Kidney capillary endothelial cell (primary cell): Measurements from ENCODE around the gene RGS7.
"Not testable (repeated sequence)": the region's sequence is repeated elsewhere in the genome, so short reads cannot be mapped to it uniquely, and the experiment has no call there.

Source experiments
- DNase-seq: peaks from one replicate; pipeline ENCODE4 v3.0.0-alpha.2; 2018; ENCODE audit warnings: low spot score

RGS7 gene

GRCh38 chr1:241331328-241332036 is 25.5 kb downstream of the RGS7 start:
- DNase-seq, result no peak

- no peak for DNase-seq
These were observed 26.2 kb downstream of the RGS7 start for GRCh38 chr1:241330619-241331327.

- DNase-seq, result no peak
These were observed 31.5 kb downstream of the RGS7 start for GRCh38 chr1:241325456-241325855.

DNA sequence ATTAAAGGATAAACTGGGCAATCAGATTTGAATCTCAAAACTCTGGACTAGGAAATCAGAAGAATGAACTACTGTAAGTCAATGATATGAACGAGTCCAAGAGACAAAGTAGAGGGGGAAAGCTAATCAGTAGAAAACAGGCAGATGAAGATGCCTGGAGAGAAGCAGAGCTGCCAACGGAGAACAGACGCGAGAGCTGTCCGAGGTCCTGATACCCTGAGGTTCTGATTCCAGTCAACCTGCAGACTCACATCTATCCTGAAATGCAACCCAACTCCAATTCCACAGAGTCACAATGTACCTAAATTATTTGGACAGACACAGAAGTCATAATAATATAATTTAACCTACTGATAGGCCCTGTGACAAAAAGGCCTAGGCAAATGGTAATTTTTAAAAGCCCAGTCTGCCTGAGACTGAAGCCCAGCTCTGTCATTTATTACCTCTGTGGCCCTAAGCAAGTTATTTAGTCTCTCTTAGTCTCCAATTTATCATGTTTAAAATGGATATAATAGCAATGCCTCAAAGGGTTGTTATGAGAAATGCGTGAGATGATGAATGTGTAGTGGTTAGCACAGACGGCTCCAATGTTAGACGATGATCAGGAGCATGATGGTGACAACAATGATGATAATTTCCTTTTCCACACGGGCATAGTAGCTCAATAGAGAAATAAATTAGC is 33.4 kb downstream of the RGS7 start:
- no peak for DNase-seq

DNA sequence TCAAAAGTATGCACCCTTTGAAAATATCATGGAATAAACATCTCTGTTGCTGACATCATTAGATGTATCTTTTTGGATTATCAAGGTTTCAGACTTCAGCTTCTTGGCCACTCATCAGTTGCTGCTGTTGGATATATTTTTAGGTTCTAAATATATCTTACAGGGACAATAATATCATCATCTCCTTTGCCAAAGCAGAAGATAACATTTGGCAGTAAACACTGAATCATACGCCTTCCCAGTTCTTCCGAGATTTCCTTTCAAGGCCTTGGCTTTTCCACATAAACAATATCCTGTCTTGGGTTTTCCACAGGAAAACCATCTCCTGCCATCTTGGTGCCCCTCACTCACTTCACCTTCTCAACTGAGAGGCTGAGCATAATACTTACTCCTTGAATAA is 39.3 kb downstream of the RGS7 start:
- no peak for DNase-seq

GRCh38 chr1:241316372-241316771 is 40.6 kb downstream of the RGS7 start:
- no peak for DNase-seq

GRCh38 chr1:241311056-241311746 is 45.8 kb downstream of the RGS7 start:
- no peak for DNase-seq

DNA sequence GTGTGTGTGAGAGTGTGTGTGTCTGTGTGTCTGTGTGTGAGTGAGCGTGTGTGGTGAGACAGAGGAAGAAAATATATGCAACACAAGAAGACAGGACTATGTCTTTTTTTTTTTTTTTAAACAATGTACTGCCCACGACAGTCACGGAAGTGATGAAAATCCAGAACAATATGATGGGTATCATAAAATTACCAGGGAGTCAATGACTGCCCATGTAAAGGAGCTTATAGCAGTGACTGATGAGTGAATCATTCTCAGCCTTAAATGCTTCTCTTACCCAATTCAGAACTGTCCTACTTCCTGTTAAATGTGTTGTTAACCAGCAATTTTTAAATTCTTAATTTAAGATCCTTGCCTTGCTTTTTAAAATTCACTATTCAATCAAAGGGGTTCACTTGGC is 46.6 kb downstream of the RGS7 start:
- no peak for DNase-seq

- DNase-seq, result no peak
These were observed 47.4 kb downstream of the RGS7 start for GRCh38 chr1:241309651-241310050.

- DNase-seq, result no peak
These were observed 48.5 kb downstream of the RGS7 start for GRCh38 chr1:241308471-241308870.

DNA sequence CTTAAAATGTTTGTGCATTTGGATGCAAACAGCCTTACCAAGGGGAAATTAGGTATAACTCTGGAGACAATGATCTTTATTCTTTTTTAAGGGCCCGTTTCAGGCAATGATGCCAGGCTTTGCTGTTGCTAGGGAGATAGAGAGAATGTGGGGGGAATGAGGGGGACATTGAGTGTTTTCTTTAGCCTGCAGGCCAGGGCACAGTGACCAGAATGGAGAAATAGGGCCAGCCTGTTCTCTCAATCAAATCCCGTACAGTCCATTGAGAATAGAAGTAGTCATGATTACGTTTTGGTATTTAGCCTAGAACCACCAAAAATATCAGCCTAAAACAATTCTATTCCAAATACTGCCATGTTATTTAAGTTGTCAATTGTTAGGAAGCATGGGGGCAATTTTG is 49.0 kb downstream of the RGS7 start:
- no peak for DNase-seq

- DNase-seq, result no peak
These were observed 50.7 kb downstream of the RGS7 start for GRCh38 chr1:241306125-241306790.

- DNase-seq, result not testable (repeated sequence)
These were observed 55.0 kb downstream of the RGS7 start for GRCh38 chr1:241302024-241302423.

DNA sequence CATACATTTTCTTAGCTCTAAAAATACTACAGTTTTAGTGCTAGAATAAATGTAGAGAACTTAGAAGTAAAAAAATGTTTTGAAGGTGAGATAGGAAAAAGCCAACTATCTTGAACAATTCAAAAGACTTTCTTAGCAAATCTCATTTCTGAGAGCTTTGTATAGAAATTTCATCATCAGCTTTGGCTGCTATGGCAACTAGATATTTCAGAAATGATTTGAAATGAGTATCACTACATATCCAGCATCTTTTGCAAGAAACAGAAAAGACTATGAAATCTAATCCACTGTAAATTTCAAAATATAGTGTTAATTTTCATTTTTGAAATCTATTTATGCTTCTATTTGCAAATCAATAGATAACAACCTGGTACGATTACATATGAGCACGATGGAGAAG is 57.7 kb downstream of the RGS7 start:
- no peak for DNase-seq

DNA sequence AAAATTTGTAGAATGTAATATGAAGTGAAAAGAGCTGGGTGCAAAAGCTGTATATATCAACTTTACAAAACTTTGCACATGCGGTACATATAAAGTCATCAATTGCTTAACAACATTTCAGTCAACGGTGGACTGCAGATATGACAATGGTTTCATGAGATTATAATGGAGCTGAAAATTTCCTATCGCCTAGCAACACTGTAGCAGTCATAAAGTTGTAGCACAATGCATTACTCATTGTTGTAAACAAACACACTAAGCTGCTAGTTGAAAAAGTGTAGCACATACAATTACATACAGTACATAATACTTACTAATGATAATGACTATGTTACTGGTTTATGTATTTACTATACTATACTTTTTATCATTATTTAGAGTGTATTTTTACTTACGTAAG is 64.0 kb downstream of the RGS7 start:
- no peak for DNase-seq

DNA sequence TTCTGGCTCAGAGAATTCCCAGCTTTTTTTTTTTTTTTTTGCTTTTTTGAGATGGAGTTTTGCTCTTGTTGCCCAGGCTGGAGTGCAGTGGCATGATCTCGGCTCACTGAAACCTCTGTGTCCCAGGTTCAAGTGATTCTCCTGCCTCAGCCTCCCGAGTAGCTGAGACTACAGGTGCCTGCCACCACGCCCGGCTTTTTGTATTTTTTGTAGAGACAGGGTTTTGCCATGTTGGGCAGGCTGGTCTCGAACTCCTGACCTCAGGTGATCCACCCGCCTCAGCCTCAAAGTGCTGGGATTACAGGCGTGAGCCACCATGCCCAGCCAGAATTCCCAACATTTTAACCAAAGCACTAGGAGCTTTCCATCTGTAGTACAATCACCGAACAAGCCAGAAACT is 65.5 kb downstream of the RGS7 start:
- DNase-seq, result not testable (repeated sequence)

DNA sequence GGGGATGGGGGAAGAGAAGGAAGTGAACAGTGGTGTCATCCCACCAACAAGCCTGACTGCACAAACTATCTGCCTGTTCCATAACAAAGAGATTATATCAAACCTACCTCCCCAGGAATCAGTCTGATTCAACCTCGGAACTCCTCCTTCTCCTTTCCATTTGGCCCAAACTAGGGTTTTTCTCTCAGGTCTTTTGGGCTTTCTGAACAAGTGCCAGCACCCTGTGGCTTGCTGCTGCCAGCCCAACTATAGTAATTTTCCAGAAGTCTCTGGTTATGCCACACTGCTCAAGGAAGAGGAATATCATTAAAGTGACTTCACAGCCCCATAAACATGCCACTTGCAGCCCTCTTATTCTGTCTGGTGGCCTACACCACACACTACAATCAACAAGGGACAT is 70.5 kb downstream of the RGS7 start:
- DNase-seq, result no peak

DNA sequence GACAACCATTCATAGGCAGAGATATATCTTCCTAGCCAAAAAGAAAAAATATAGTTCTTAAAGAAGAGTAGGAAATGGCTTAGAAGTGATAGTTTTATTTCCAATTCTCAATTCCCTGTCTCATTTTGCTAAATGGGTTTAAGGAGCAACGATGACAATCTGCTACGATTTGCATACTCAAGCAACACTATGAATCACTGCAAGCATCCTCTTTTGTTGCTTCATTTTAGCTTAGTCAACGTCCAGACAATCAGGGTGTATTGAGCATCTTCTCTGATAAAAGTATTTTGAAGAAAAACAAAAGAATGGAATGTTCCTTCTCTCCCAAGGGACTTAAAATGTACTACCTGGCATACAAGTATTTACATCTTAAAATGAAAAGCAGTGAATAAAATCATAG is 80.6 kb downstream of the RGS7 start:
- DNase-seq, result no peak

DNA sequence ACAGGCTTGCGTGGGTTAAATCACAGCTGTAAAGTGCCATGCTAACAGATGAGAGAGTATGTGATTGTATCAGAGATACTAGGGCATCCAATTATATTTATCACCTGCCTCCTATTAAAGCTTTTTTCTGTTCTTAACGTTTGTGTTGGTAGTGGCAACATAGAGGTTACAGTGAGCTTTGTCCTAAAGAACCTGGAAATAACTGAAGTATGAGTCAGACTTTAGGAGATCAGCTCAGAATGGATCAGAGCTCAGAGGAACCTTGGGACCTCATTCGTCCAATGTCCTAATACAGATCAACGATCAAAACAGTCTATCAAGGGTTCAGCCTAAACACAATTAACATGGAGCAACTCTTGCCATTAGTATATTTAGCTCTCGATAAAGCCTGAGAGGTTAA is 81.0 kb downstream of the RGS7 start:
- no peak for DNase-seq

DNA sequence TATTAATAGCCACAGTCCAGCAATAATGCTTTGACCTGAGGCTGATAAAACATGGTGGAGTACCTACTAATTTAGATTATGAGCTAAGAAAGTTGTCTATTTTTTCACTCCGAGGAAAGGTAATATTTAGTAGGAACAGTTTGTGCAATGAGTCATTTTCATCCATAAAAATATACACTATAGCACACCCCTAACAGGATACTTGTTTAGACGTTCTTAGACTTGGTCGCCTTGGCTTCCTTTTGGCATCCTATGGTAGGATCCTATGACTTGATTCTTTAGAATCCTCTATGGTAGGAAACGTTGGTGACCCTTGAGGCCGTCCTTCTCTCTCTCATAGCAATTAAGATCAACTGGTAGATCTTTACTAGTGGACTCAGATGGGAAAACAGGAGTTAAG is 81.8 kb downstream of the RGS7 start:
- no peak for DNase-seq

DNA sequence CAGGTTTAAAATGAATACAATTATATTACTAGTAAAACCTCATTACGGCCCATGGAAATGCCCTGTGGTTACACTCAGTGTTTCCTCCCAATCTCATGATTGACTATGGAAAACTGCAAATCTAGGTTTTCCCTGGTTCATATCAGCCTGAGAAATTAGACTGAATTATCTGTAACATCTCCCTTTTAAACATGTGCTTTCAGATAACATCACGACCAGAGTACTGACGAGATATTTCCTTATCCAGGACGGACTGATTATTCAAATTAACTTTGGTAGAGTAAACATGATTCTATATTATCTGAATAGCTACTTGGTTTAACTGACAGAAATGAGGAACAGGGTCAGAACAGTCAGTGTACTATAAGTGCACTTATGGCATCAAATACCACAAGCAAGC is 82.3 kb downstream of the RGS7 start:
- DNase-seq, result no peak

DNA sequence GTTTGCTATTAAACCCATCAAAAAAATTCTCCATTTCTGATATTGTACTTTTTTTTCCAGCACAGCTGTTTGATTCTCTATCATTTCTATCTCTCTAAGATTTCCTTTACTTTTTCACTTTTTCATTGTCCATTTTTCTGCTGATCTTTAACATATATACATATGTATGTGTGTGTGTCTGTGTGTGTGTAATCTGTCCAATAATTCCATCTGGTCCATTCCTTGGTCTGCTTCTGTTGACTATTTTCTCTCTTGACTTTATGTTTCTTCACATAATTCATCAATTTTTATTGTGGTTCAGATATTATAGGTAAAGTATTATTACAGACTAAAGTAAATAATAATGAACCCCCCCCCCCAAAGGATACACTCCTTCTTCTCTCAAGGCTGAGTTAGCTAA is 84.2 kb downstream of the RGS7 start:
- DNase-seq, result no peak
